Pancreas (tissue), 10 donors: ENCODE measurements around the gene POLR3F. TPM values are rescaled to one million over a fixed set of nuclear protein-coding genes. Genes with fewer than 3 reads are reported as not detected.
A peak's percentile ranks its signal among the peaks of the same experiment; 100 is the strongest.

Experiments used
- ATAC-seq, 4 donors: fragments of 200-7000 bp; cut with Tn5 transposase; one replicate each; pipeline versions ENCODE4 v1.8.0 to v1.9.1; 2020; ENCODE audit warnings: mild to moderate bottlenecking in 4 of 4, moderate library complexity in 4 of 4
- DNase-seq, 6 donors: peaks; one replicate each; pipeline ENCODE4 v3.0.0-alpha.2; 2020
- FAIRE-seq: peaks from 2 replicates; lab custom pipeline; 2012; peaks lifted over from hg19 to GRCh38; lab: Jason Lieb, UNC
- H3K27ac ChIP-seq, 4 donors: fragments of 200-600 bp; sonication (generic); 1 replicate in 3 of 4; 2 replicates in 1 of 4; pipeline versions ENCODE4 v1.5.0 to v1.8.0; 2020
- H3K27me3 ChIP-seq, 4 donors: fragments of 200-600 bp; one replicate each; pipeline ENCODE4 v1.8.0; 2021
- H3K36me3 ChIP-seq, 3 donors: fragments of 200-600 bp; sonication (generic) in 1 of 3; one replicate each; pipeline versions ENCODE4 v1.5.0 to v1.8.0; 2020 to 2021
- H3K4me1 ChIP-seq, 3 donors: fragments of 200-600 bp; one replicate each; pipeline ENCODE4 v1.8.0; 2021
- H3K4me3 ChIP-seq, 4 donors: fragments of 200-600 bp; sonication (generic) in 2 of 4; one replicate each; pipeline versions ENCODE4 v1.5.0 to v1.8.0; 2020 to 2021
- H3K9me3 ChIP-seq, 4 donors: fragments of 200-600 bp; one replicate each; pipeline ENCODE4 v1.8.0; 2021
- CTCF ChIP-seq, 4 donors: fragments of 200-600 bp; sonication (generic) in 3 of 4; IDR thresholded peaks; one replicate each; pipeline versions ENCODE4 v1.5.0 to v1.8.0; 2021; ENCODE audit warnings: antibody characterized with exemption in 4 of 4
- WGBS, 2 donors: extraction: QIAGEN DNeasy Blood & Tissue Kit; methylation state at CpG; one replicate each; pipeline ENCODE4 v1.1.7; 2013; 5-methylcytosine and 5-hydroxymethylcytosine counted together
- intact Hi-C, 3 donors: fragments of 100-400 bp; cut with DNase I; formaldehyde crosslinking; loops; one replicate each; pipeline versions ENCODE4 v1.11.1 to v1.14.2; 2022
- polyA plus RNA-seq, 2 donors: library from polyadenylated mRNA; stranded (reverse); fragments of 200-250 nt; gene quantifications; one replicate each; pipeline ENCODE4 v1.2.3, GENCODE V29; 2013
- total RNA-seq, 6 donors: library from RNA; stranded (reverse); fragmentation: NEBNext Ultra II Directional in 4 of 6; extraction: Animal tissue kit (Norgen Biotek cat#: 25700) in 4 of 6; gene quantifications; one replicate each; pipeline versions ENCODE4 v1.2.1 to v1.2.4, GENCODE V29; 2021 to 2023
- donor health status: healthy with polysubstance abuse.
- donor health status: DM: no; HTN: no; CAD: no; lungs with moderate emphysema.
- donor health status: DM: no; HTN: no; CAD: no.
- donor health status: control.
- donor health status: control.
- donor health status: Bipolar disorder and iron deficiency.
- donor health status: DM: yes; HTN: yes; CAD: no.
- donor health status: DM: no; HTN: no; CAD: no.
- donor health status: DM: no; HTN: no; CAD: no.
- donor health status: DM: yes; HTN: yes; CAD: no.

POLR3F gene, protein sequence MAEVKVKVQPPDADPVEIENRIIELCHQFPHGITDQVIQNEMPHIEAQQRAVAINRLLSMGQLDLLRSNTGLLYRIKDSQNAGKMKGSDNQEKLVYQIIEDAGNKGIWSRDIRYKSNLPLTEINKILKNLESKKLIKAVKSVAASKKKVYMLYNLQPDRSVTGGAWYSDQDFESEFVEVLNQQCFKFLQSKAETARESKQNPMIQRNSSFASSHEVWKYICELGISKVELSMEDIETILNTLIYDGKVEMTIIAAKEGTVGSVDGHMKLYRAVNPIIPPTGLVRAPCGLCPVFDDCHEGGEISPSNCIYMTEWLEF
- total RNA-seq (1 to 10 TPM; 3.3 to 4.8 (median 3.8) TPM), polyA plus RNA-seq (1 to 10 TPM; 4.4 to 8.6 TPM)

DNA sequence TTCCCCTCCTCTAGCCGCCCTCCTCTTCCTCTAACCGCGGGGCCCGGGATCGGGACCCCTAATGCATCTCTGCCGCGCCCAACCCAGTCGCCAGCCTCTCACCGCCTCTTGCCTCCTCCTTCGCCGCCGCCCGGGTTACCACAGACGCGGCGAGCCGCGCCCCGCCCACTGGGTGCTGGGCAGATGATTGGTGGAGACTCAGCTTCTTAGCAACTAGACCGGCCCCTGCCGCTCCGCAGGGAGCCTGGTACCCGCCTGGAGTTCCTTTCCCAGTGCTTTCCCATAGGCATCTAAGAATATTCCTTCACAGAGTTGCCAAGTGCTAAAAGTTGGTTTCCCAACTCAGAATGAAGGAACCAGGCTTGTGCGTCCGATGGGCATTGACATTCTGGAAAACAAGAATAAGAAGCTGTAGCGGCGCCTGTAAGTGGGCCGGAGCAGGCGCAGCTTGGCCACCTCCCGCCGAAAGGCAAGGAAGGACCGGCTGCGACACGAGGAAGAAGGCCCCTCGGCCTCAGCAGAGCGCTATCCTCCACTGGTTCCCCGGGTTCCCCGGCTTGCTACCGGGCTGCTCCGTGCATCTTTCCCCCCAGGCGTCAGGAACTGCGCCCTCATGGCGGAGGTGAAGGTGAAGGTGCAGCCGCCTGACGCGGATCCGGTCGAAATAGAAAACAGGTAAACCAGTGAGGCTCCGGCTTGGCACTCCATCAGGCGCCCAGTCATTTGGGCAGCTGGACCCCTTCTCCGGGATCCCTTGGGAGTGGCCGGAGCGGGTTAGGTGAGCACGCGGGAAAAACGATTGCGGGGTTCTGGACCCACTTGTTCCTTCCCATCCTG lies at the start of gene POLR3F, which contains the start of gene DZANK1:
Gene POLR3F, plus strand, starts transcription at position 497 of the 837 bp plus-strand sequence. Its CDS starts 117 bp downstream, at position 614.
Gene DZANK1, minus strand, starts transcription at position 137 of the 837 bp plus-strand sequence. CDS start 1,672 bp downstream, outside the sequence.
- peaks cover 8 to 14% (median 8%) of the 10 kb centered on the region in 3 donors for H3K4me1 ChIP-seq
- peak; percentile 91 to 97 (median 94) for DNase-seq
- FAIRE-seq: peak; percentile 51
- H3K27ac ChIP-seq: peak within 1 kb of the TSS; percentile 78 to 88 (median 84)
- 0% methylated on average over 57 of the region's 57 CpGs for WGBS, 2 donors
- peak within 1 kb of the TSS; percentile 73 to 96 (median 88) for H3K4me3 ChIP-seq
- no peak for TF ChIP-seq CTCF (IDR thresholded peaks at IDR 0.05)
- H3K9me3 ChIP-seq: no peaks in the 10 kb centered on the region
- ATAC-seq: peak; percentile 99 to 100 (median 100)
- H3K36me3 ChIP-seq: no peaks in the 10 kb centered on the region
- intact Hi-C loops: no loop called here
- no peaks in the 10 kb centered on the region for H3K27me3 ChIP-seq

DNA sequence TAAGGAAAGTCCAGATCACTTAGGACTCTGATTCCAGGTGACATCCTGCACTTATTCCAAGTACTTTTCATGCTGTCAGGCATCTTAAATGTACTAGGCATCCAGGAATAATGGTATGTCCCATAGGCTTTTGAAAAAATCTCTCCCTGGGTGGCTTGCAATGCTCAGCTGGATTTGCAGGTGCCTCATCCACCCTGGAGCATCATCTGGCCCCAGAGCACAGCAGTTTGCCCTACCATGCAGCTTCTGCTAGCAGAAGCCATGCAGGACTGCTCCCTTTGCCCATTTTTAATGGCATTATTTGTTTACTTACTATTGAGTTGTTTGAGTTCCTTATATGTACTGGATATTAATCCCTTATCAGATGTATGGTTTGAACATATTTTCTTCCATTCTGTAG lies 45.6 kb upstream of the POLR3F start:
- no peak for FAIRE-seq
- Histone ChIP-seq H3K4me3 (no peak overlapping the region), H3K4me1 (no peaks in the 10 kb centered on the region), H3K9me3 (no peaks in the 10 kb centered on the region), H3K27ac (no peak overlapping the region), H3K36me3 (no peaks in the 10 kb centered on the region), H3K27me3 (no peaks in the 10 kb centered on the region)
- DNase-seq: no peak
- TF ChIP-seq CTCF (IDR thresholded peaks at IDR 0.05): no peak
- no peak for ATAC-seq
- intact Hi-C loops: no loop called here

- DNase-seq: no peak
- no peak overlapping the region for H3K27ac ChIP-seq
- no peaks in the 10 kb centered on the region for H3K9me3 ChIP-seq
- ATAC-seq: no peak
- intact Hi-C loops: no loop called here
- H3K27me3 ChIP-seq: no peaks in the 10 kb centered on the region
- FAIRE-seq: no peak
- peaks cover 0 to 3% (median 0%) of the 10 kb centered on the region in 3 donors for H3K4me1 ChIP-seq
- WGBS, 2 donors: 85 to 94% methylated on average over 2 of the region's 2 CpGs
- no peaks in the 10 kb centered on the region for H3K36me3 ChIP-seq
- H3K4me3 ChIP-seq: no peak overlapping the region
- no peak for TF ChIP-seq CTCF (IDR thresholded peaks at IDR 0.05)
Measured at GRCh38 chr20:18427214-18427613, 40.0 kb upstream of the POLR3F start.

GRCh38 chr20:18428490-18429173 lies 38.6 kb upstream of the POLR3F start:
- ATAC-seq (peak in 3 of 4 donors; percentile 51 to 67 (median 52)), FAIRE-seq (no peak), DNase-seq (peak in 4 of 6 donors; percentile 20 to 50 (median 32))
- intact Hi-C loops: no loop called here
- TF ChIP-seq CTCF (IDR thresholded peaks at IDR 0.05): no peak
- peaks cover 0 to 3% (median 0%) of the 10 kb centered on the region in 3 donors for H3K4me1 ChIP-seq
- H3K4me3 ChIP-seq: no peak overlapping the region
- no peaks in the 10 kb centered on the region for H3K27me3 ChIP-seq
- WGBS, 2 donors: 41 to 57% methylated on average over 3 of the region's 3 CpGs
- no peaks in the 10 kb centered on the region for H3K36me3 ChIP-seq
- H3K9me3 ChIP-seq: no peaks in the 10 kb centered on the region
- no peak overlapping the region for H3K27ac ChIP-seq
